ENCODE results near the gene PEAK1. TPM values are rescaled to one million over a fixed set of nuclear protein-coding genes. Genes with fewer than 3 reads are reported as not detected.

Gene PEAK1
- total RNA-seq, 2 experiments from 2014 or later: 6.0 to 10.8 TPM

DNA sequence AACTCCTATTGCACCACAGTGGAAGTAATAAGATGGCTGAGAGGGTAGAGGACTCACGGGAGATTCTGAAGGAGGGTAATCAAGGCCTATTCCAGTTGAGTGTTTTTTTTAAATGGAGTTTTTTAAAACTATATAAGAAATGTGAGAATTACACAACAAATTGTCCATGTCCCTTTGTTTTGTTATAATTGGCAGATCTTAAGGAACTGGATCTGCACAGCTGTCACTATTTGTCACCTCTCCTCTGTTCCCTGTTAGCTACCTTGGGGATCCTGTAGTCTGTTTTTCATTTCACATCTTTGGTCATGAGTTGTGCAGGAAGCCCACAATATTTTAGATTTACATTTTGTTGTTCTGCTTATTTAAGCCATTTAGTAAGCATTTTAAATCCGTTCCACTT, 271.7 kb downstream of the PEAK1 start:
- no peak for DNase-seq (ENCODE audit: low spot score)
- no peaks in the 10 kb centered on the region for H3K4me1 ChIP-seq (ENCODE audit: insufficient read depth, low read length, poor library complexity, severe bottlenecking)
- H3K4me3 ChIP-seq (ENCODE audit: low read depth, low read length, poor library complexity, severe bottlenecking): no peak overlapping the region
- H3K36me3 ChIP-seq (ENCODE audit: insufficient read depth, low read length): no peaks in the 10 kb centered on the region
- ChIA-PET POLR2A (interaction anchor here (2.1 kb wide), 1 partner anchor 17 kb away, joined by 6 read pairs; no protein-coding TSS in a partner anchor), CTCF (ENCODE audit: unreplicated experiment) (no interaction called here)
- no peaks in the 10 kb centered on the region for H3K9me2 ChIP-seq (ENCODE audit: insufficient read depth, low read length)
- no TSS peak for BruUV-seq (replicated peaks)
- no peak overlapping the region for H3K4me2 ChIP-seq (ENCODE audit: low read length)
- H3K79me2 ChIP-seq (ENCODE audit: insufficient read depth, low read depth, low read length): no peaks in the 10 kb centered on the region
- no peak overlapping the region for H3K27ac ChIP-seq (ENCODE audit: low read depth, low read length, poor library complexity, severe bottlenecking)
- no peaks in the 10 kb centered on the region for H3K9me3 ChIP-seq (ENCODE audit: low read length)
- no peaks in the 10 kb centered on the region for H4K20me1 ChIP-seq (ENCODE audit: insufficient read depth, low read length)
- TF ChIP-seq, protein P1, sequence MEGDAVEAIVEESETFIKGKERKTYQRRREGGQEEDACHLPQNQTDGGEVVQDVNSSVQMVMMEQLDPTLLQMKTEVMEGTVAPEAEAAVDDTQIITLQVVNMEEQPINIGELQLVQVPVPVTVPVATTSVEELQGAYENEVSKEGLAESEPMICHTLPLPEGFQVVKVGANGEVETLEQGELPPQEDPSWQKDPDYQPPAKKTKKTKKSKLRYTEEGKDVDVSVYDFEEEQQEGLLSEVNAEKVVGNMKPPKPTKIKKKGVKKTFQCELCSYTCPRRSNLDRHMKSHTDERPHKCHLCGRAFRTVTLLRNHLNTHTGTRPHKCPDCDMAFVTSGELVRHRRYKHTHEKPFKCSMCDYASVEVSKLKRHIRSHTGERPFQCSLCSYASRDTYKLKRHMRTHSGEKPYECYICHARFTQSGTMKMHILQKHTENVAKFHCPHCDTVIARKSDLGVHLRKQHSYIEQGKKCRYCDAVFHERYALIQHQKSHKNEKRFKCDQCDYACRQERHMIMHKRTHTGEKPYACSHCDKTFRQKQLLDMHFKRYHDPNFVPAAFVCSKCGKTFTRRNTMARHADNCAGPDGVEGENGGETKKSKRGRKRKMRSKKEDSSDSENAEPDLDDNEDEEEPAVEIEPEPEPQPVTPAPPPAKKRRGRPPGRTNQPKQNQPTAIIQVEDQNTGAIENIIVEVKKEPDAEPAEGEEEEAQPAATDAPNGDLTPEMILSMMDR (conservative IDR thresholded peaks at IDR 0.05; ENCODE audit: low read length): no peak
- TF ChIP-seq EZH2phosphoT487 (IDR thresholded peaks at IDR 0.05; ENCODE audit: borderline replicate concordance, low read depth, low read length): no peak
- intact Hi-C loops (cut with micrococcal nuclease; ENCODE audit: unreplicated experiment): no loop called here
- H2AFZ ChIP-seq (ENCODE audit: low read length): no peak overlapping the region

DNA sequence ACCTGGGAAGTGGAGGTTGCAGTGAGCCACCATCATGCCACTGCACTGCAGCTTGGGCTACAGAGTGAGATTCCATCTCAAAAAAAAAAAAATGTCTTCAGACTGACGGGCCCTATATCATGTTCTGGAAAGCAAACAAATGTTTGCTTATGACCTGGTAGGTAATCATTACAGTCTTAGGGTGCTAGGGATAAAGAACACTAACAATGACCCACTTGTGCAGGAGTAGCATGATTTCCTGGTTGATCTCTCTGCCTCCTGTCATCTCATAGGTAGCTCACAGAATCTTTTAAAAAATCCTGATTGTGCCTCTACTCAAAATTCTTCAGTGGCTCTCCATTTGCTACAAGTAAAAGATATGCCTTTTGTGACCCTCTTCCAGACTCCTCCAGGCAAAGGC, 274.5 kb downstream of the PEAK1 start:
- H3K9me2 ChIP-seq (ENCODE audit: insufficient read depth, low read length): no peaks in the 10 kb centered on the region
- H3K4me1 ChIP-seq (ENCODE audit: insufficient read depth, low read length, poor library complexity, severe bottlenecking): no peaks in the 10 kb centered on the region
- no peak for DNase-seq (ENCODE audit: low spot score)
- ChIA-PET CTCF (ENCODE audit: unreplicated experiment) (no interaction called here), POLR2A (interaction anchor here (0.6 kb wide), 2 partner anchors 398 to 474 kb away, joined by 3 read pairs; no protein-coding TSS in a partner anchor)
- H2AFZ ChIP-seq (ENCODE audit: low read length): no peak overlapping the region
- peaks cover 8% of the 10 kb centered on the region; the same call in 1 of the 2 replicates for H3K9me3 ChIP-seq (ENCODE audit: low read length)
- no peak overlapping the region for H3K4me3 ChIP-seq (ENCODE audit: low read depth, low read length, poor library complexity, severe bottlenecking)
- intact Hi-C loops (cut with micrococcal nuclease; ENCODE audit: unreplicated experiment): no loop called here
- no peak for TF ChIP-seq EZH2phosphoT487 (IDR thresholded peaks at IDR 0.05; ENCODE audit: borderline replicate concordance, low read depth, low read length)
- TF ChIP-seq, protein P1 (conservative IDR thresholded peaks at IDR 0.05; ENCODE audit: low read length): no peak
- no peaks in the 10 kb centered on the region for H3K79me2 ChIP-seq (ENCODE audit: insufficient read depth, low read depth, low read length)
- no peaks in the 10 kb centered on the region for H3K36me3 ChIP-seq (ENCODE audit: insufficient read depth, low read length)
- BruUV-seq (replicated peaks): no TSS peak
- H3K4me2 ChIP-seq (ENCODE audit: low read length): no peak overlapping the region
- no peaks in the 10 kb centered on the region for H4K20me1 ChIP-seq (ENCODE audit: insufficient read depth, low read length)
- H3K27ac ChIP-seq (ENCODE audit: low read depth, low read length, poor library complexity, severe bottlenecking): no peak overlapping the region

DNA sequence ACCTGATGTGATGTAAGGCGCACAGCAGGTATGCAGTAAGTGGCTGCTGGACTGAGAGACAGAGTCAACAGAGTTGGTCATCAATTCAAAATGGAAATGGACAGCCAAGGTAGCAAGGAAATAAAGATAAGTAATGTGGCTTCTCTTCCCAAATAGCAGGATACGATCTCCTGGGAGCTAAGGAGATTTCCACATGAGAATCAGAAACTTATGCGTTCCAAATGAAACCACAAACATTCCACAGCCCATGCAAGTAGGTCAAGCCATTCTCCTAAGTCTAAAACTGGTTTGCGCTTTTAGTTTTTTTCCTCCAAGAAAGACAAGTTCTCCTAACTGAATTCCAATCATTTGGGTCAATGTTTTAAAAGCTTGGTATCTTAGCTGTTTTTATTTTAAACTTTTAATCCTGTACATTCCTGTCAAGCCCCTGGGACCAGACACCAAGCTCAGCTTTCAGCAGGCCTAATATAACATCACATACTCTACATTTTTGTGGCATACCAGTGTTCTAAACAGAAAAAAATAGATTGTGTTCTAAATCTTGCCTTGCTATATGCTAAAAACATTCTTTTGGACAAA, 275.3 kb downstream of the PEAK1 start:
- Histone ChIP-seq H3K27ac (ENCODE audit: low read depth, low read length, poor library complexity, severe bottlenecking) (no peak overlapping the region), H4K20me1 (ENCODE audit: insufficient read depth, low read length) (no peaks in the 10 kb centered on the region), H3K36me3 (ENCODE audit: insufficient read depth, low read length) (no peaks in the 10 kb centered on the region), H3K9me3 (ENCODE audit: low read length) (peaks cover 14% of the 10 kb centered on the region; the same call in 1 of the 2 replicates), H3K79me2 (ENCODE audit: insufficient read depth, low read depth, low read length) (no peaks in the 10 kb centered on the region), H3K9me2 (ENCODE audit: insufficient read depth, low read length) (no peaks in the 10 kb centered on the region), H2AFZ (ENCODE audit: low read length) (no peak overlapping the region), H3K4me3 (ENCODE audit: low read depth, low read length, poor library complexity, severe bottlenecking) (no peak overlapping the region), H3K4me2 (ENCODE audit: low read length) (no peak overlapping the region), H3K4me1 (ENCODE audit: insufficient read depth, low read length, poor library complexity, severe bottlenecking) (no peaks in the 10 kb centered on the region)
- intact Hi-C loops (cut with micrococcal nuclease; ENCODE audit: unreplicated experiment): no loop called here
- POLR2A ChIA-PET: interaction anchor here (0.6 kb wide), 2 partner anchors 399 to 474 kb away, joined by 3 read pairs; no protein-coding TSS in a partner anchor
- DNase-seq (ENCODE audit: low spot score): no peak
- BruUV-seq (replicated peaks): no TSS peak
- no peak for TF ChIP-seq EZH2phosphoT487 (IDR thresholded peaks at IDR 0.05; ENCODE audit: borderline replicate concordance, low read depth, low read length)
- TF ChIP-seq, protein P1 (conservative IDR thresholded peaks at IDR 0.05; ENCODE audit: low read length): no peak
- CTCF ChIA-PET (ENCODE audit: unreplicated experiment): no interaction called here

Data from OCI-LY7 (cell line).